Measurements from ENCODE around the gene PANK4. TPM values are rescaled to one million over a fixed set of nuclear protein-coding genes. Genes with fewer than 3 reads are reported as not detected.

PANK4 gene
- total and polyA plus RNA-seq, 2 donors (not counting 3 experiments of a cell fraction or from before 2014, with no cell fraction given): 22.1 to 34.0 TPM

- no peaks in the 10 kb centered on the region for H3K9me3 ChIP-seq (replicated peaks; ENCODE audit: control insufficient read depth, insufficient read depth, low read length)
- H3K4me1 ChIP-seq (ENCODE audit: control insufficient read depth, extremely low read depth, insufficient read depth, low read length): no peaks in the 10 kb centered on the region
- H2AFZ ChIP-seq (ENCODE audit: low read depth, low read length): no peak overlapping the region
- no peak overlapping the region for H3K4me3 ChIP-seq (replicated peaks in 1 of 3; ENCODE audit: insufficient read depth in 1 of 3, low read depth in 1 of 3, low read length in 3 of 3)
- intact Hi-C loops (cut with micrococcal nuclease) (no loop called here), dilution Hi-C loops (cut with MboI; ENCODE audit: extremely low pct_ligation_motif_present, low sequenced_read_pairs) (no loop called here)
- no peak for FAIRE-seq
- no peak for DNase-seq (ENCODE audit: low read depth, low spot score)
- ChIA-PET CTCF (no interaction called here), POLR2A (no interaction called here)
- TF ChIP-seq CTCF (IDR thresholded peaks at IDR 0.05; ENCODE audit: extremely low read depth in 1 of 2, insufficient read depth in 1 of 2, low read depth in 1 of 2, low read length in 2 of 2): no peak
- TF ChIP-seq EZH2 (IDR thresholded peaks at IDR 0.05; ENCODE audit: borderline replicate concordance, low read depth, low read length, severe bottlenecking): no peak
- TF ChIP-seq POLR2AphosphoS5 (IDR thresholded peaks at IDR 0.05; ENCODE audit: insufficient read depth, low read depth, low read length): no peak
- no peak for TF ChIP-seq GATA2 (IDR thresholded peaks at IDR 0.05; ENCODE audit: insufficient read depth, insufficient read length, low read depth, low read length)
- no peak for TF ChIP-seq MYC (IDR thresholded peaks at IDR 0.05; ENCODE audit: low read depth, low read length)
- no peak for TF ChIP-seq JUN (IDR thresholded peaks at IDR 0.05; ENCODE audit: borderline replicate concordance, insufficient read depth, insufficient read length, low read depth)
- TF ChIP-seq MAX (IDR thresholded peaks at IDR 0.05; ENCODE audit: insufficient read depth, insufficient read length): no peak
- TF ChIP-seq POLR2A (IDR thresholded peaks at IDR 0.05; ENCODE audit: low read depth, low read length): no peak
- no peak for TF ChIP-seq FOS (IDR thresholded peaks at IDR 0.05; ENCODE audit: borderline replicate concordance, insufficient read depth, low read length)
- no peaks in the 10 kb centered on the region for H3K27me3 ChIP-seq (ENCODE audit: control insufficient read depth in 2 of 2, insufficient read depth in 2 of 2, low read length in 2 of 2)
- no peak overlapping the region for H3K27ac ChIP-seq (ENCODE audit: insufficient read depth, low read depth, low read length)
- H3K9me1 ChIP-seq (replicated peaks; ENCODE audit: control insufficient read depth, extremely low read depth, insufficient read depth, low read length): no peaks in the 10 kb centered on the region
- no peaks in the 10 kb centered on the region for H4K20me1 ChIP-seq (replicated peaks; ENCODE audit: control insufficient read depth, extremely low read depth, insufficient read depth, low read length)
- H3K9ac ChIP-seq (replicated peaks; ENCODE audit: extremely low read depth, insufficient read depth, low read length): no peak overlapping the region
- no peak overlapping the region for H3K4me2 ChIP-seq (ENCODE audit: insufficient read depth, low read length)
- peaks cover 6 to 51% of the 10 kb centered on the region in 2 experiments for H3K36me3 ChIP-seq (ENCODE audit: control insufficient read depth in 2 of 2, extremely low read depth in 1 of 2, insufficient read depth in 2 of 2, low read length in 2 of 2)
- no TSS peak for BruUV-seq (replicated peaks)
- H3K79me2 ChIP-seq (ENCODE audit: control insufficient read depth, insufficient read depth, low read length): peaks cover 16% of the 10 kb centered on the region
These were observed 7.9 kb downstream of the PANK4 start for GRCh38 chr1:2518528-2518927.

Measured in endothelial cell of umbilical vein (primary cell).